GM19193 (cell line): ENCODE data around the gene ARAF.

Experiments used
- POLR2A ChIP-seq: IDR thresholded peaks from 4 replicates; pipeline ENCODE4 v1.6.1; 2011; ENCODE audit not compliant: insufficient read depth, insufficient read length; ENCODE audit errors: extremely low read depth

Gene ARAF

GRCh38 chrX:47560934-47561658, at the start of gene ARAF:
TSS of gene ARAF (plus strand) at chrX:47561205. CDS start at chrX:47562968, 1,763 bp downstream.
- TF ChIP-seq POLR2A, result peak; percentile 81

GRCh38 chrX:47514533-47515235, 46.3 kb upstream of the ARAF start:
- no peak for TF ChIP-seq POLR2A

- no peak for TF ChIP-seq POLR2A
Observed at GRCh38 chrX:47515941-47516665, 44.9 kb upstream of the ARAF start.

GRCh38 chrX:47518144-47518543, 42.9 kb upstream of the ARAF start:
- no peak for TF ChIP-seq POLR2A

GRCh38 chrX:47523297-47523696, 37.7 kb upstream of the ARAF start:
- no peak for TF ChIP-seq POLR2A

GRCh38 chrX:47523713-47524166, 37.3 kb upstream of the ARAF start:
- TF ChIP-seq POLR2A, result no peak

GRCh38 chrX:47529548-47529947, 31.5 kb upstream of the ARAF start:
- TF ChIP-seq POLR2A, result no peak

GRCh38 chrX:47530049-47530448, 31.0 kb upstream of the ARAF start:
- TF ChIP-seq POLR2A, result no peak

GRCh38 chrX:47539860-47540259, 21.1 kb upstream of the ARAF start:
- no peak for TF ChIP-seq POLR2A

- TF ChIP-seq POLR2A, result no peak
Observed at GRCh38 chrX:47540754-47541538, 20.1 kb upstream of the ARAF start.

- TF ChIP-seq POLR2A, result no peak
Observed at GRCh38 chrX:47543496-47543895, 17.5 kb upstream of the ARAF start.

GRCh38 chrX:47556045-47556623, 4.9 kb upstream of the ARAF start:
- peak; percentile 76 for TF ChIP-seq POLR2A

GRCh38 chrX:47558436-47558835, 2.6 kb upstream of the ARAF start:
- no peak for TF ChIP-seq POLR2A

GRCh38 chrX:47560179-47560933, 649 bp upstream of the ARAF start:
- no peak for TF ChIP-seq POLR2A
